ENCODE data around the gene HTT. TPM values are rescaled to one million over a fixed set of nuclear protein-coding genes. Genes with fewer than 3 reads are reported as not detected.

Gene HTT
- total and polyA plus RNA-seq, 4 donors = 8.6 to 39.8 (median 16.4) TPM

GRCh38 chr4:3250956-3251690, 176.6 kb downstream of the HTT start:
- no peak for DNase-seq (ENCODE audit: low spot score)
- TF ChIP-seq JUND (IDR thresholded peaks at IDR 0.05) (no peak), MAX (IDR thresholded peaks at IDR 0.05) (no peak), RAD21 (IDR thresholded peaks at IDR 0.05) (no peak), YY1 (IDR thresholded peaks at IDR 0.05) (no peak), TAF1 (conservative IDR thresholded peaks at IDR 0.05) (no peak), FOXA1 (IDR thresholded peaks at IDR 0.05) (no peak)
- no peaks in the 10 kb centered on the region for H3K27me3 ChIP-seq (ENCODE audit: control insufficient read depth in 4 of 4, insufficient read depth in 4 of 4, low read length in 3 of 4)
- H3K9me3 ChIP-seq (ENCODE audit: control insufficient read depth in 4 of 4, low read length in 3 of 4) = no peaks in the 10 kb centered on the region
- H3K9ac ChIP-seq (ENCODE audit: low read depth in 1 of 2, low read length in 2 of 2) = no peak overlapping the region
- no peaks in the 10 kb centered on the region for H3K4me1 ChIP-seq (ENCODE audit: control insufficient read depth in 4 of 4, insufficient read depth in 4 of 4, low read length in 3 of 4)
- H3K36me3 ChIP-seq (ENCODE audit: control insufficient read depth in 4 of 4, insufficient read depth in 3 of 4, low read depth in 1 of 4, low read length in 3 of 4) = peaks cover 0 to 3% (median 0%) of the 10 kb centered on the region in 4 donors
- no peak overlapping the region for H3K4me3 ChIP-seq (ENCODE audit: low read depth in 1 of 3, low read length in 3 of 3)
- 95% methylated on average over 19 of the region's 19 CpGs for WGBS
- H3K27ac ChIP-seq (ENCODE audit: low read depth in 1 of 2, low read length in 2 of 2) = no peak overlapping the region

- Histone ChIP-seq H3K36me3 (ENCODE audit: control insufficient read depth in 4 of 4, insufficient read depth in 3 of 4, low read depth in 1 of 4, low read length in 3 of 4) (peaks cover 0 to 3% (median 0%) of the 10 kb centered on the region in 4 donors), H3K27me3 (ENCODE audit: control insufficient read depth in 4 of 4, insufficient read depth in 4 of 4, low read length in 3 of 4) (no peaks in the 10 kb centered on the region), H3K4me1 (ENCODE audit: control insufficient read depth in 4 of 4, insufficient read depth in 4 of 4, low read length in 3 of 4) (no peaks in the 10 kb centered on the region), H3K9me3 (ENCODE audit: control insufficient read depth in 4 of 4, low read length in 3 of 4) (no peaks in the 10 kb centered on the region), H3K9ac (ENCODE audit: low read depth in 1 of 2, low read length in 2 of 2) (no peak overlapping the region), H3K27ac (ENCODE audit: low read depth in 1 of 2, low read length in 2 of 2) (no peak overlapping the region), H3K4me3 (ENCODE audit: low read depth in 1 of 3, low read length in 3 of 3) (no peak overlapping the region)
- no peak for DNase-seq (ENCODE audit: low spot score)
- no peak for TF ChIP-seq SP1 (IDR thresholded peaks at IDR 0.05)
- TF ChIP-seq ATF3 (IDR thresholded peaks at IDR 0.05) = no peak
- TF ChIP-seq REST (IDR thresholded peaks at IDR 0.05) = no peak
- no peak for TF ChIP-seq TAF1 (conservative IDR thresholded peaks at IDR 0.05)
- WGBS = 96% methylated on average over 11 of the region's 11 CpGs
Observed at GRCh38 chr4:3251691-3252479, 177.4 kb downstream of the HTT start.

GRCh38 chr4:3252480-3252828, 178.0 kb downstream of the HTT start:
- no peak for DNase-seq (ENCODE audit: low spot score)
- no peaks in the 10 kb centered on the region for H3K27me3 ChIP-seq (ENCODE audit: control insufficient read depth in 4 of 4, insufficient read depth in 4 of 4, low read length in 3 of 4)

More at GRCh38 chr4:3252480-3252828, 178.0 kb downstream of the HTT start:
- no peak overlapping the region for H3K27ac ChIP-seq (ENCODE audit: low read depth in 1 of 2, low read length in 2 of 2)
- no peak overlapping the region for H3K9ac ChIP-seq (ENCODE audit: low read depth in 1 of 2, low read length in 2 of 2)
- H3K4me1 ChIP-seq (ENCODE audit: control insufficient read depth in 4 of 4, insufficient read depth in 4 of 4, low read length in 3 of 4) = no peaks in the 10 kb centered on the region
- peaks cover 0 to 3% (median 0%) of the 10 kb centered on the region in 4 donors for H3K36me3 ChIP-seq (ENCODE audit: control insufficient read depth in 4 of 4, insufficient read depth in 3 of 4, low read depth in 1 of 4, low read length in 3 of 4)
- H3K4me3 ChIP-seq (ENCODE audit: low read depth in 1 of 3, low read length in 3 of 3) = no peak overlapping the region
- TF ChIP-seq SP1 (IDR thresholded peaks at IDR 0.05) (no peak), HNF4G (IDR thresholded peaks at IDR 0.05) (no peak), RXRA (IDR thresholded peaks at IDR 0.05) (no peak)
- 98% methylated on average over 3 of the region's 3 CpGs for WGBS
- no peaks in the 10 kb centered on the region for H3K9me3 ChIP-seq (ENCODE audit: control insufficient read depth in 4 of 4, low read length in 3 of 4)
